Central memory CD8-positive, alpha-beta T cell (primary cell): ENCODE results near the gene CCT8.

ENCODE experiments used
- ATAC-seq: fragments of 150-1000 bp; cut with Tn5 transposase; replicated peaks from 2 replicates; pipeline ENCODE4 v1.10.0; 2022; ENCODE audit warnings: mild to moderate bottlenecking, moderate FRiP score, moderate number of reproducible peaks; ENCODE audit not compliant: poor library complexity, severe bottlenecking; ENCODE audit errors: extremely low read depth
- DNase-seq, 2 donors: peaks; one replicate each; pipeline ENCODE4 v3.0.0; 2021; ENCODE audit warnings: low spot score in 2 of 2
- H3K27ac Mint-ChIP-seq: one replicate; pipeline ENCODE4 v1.8.0; 2022; ENCODE audit warnings: low read depth, mild to moderate bottlenecking, moderate library complexity, mixed read lengths
- H3K27me3 Mint-ChIP-seq: one replicate; pipeline ENCODE4 v1.8.0; 2022; ENCODE audit warnings: mixed read lengths
- H3K36me3 Mint-ChIP-seq: one replicate; pipeline ENCODE4 v1.8.0; 2022; ENCODE audit warnings: mild to moderate bottlenecking, moderate library complexity, mixed read lengths; ENCODE audit not compliant: insufficient read depth
- H3K4me1 Mint-ChIP-seq: one replicate; pipeline ENCODE4 v1.8.0; 2022; ENCODE audit warnings: mixed read lengths
- H3K4me3 Mint-ChIP-seq: one replicate; pipeline ENCODE4 v1.8.0; 2022; ENCODE audit warnings: mild to moderate bottlenecking, moderate library complexity, mixed read lengths
- H3K9me3 Mint-ChIP-seq: one replicate; pipeline ENCODE4 v1.8.0; 2022; ENCODE audit warnings: mixed read lengths

The CCT8 gene

DNA sequence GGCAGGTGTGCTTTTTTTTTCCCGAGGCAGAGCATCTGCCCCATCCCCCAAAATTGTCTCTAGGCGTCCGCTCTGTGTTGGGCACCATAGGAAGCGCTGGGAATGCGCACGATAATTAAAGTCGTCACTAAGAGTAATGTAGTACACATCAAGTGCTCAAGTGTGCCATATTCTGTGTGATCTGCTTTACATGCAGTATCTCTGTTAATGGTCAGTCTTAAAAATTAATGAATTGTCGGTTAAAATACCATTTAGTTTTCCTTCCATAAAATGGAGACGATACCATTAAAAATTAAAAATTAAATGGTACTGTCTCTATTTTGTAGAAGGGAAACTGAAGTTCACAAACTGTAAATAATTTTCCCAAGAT lies 544 bp upstream of the CCT8 start:
- peaks cover 18% of the 10 kb centered on the region for H3K36me3 Mint-ChIP-seq

DNA sequence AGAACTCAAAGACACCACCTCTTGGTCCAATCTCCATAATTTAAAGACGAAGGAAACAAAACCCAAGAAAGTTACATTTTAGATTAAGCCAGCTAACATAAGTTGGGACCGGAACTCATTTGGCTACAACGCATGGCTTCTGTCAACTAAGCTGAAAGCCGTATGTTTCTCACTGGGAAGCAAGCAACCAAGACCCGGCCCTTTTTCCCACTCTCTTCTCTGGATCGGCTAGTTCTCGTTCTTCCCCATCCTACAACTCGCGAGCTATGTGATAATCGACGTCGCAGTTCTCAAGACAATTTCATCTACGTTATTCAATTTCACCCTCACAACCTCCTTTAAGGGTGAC lies 601 bp downstream of the CCT8 start:
- H3K36me3 Mint-ChIP-seq: peaks cover 26% of the 10 kb centered on the region
- no peaks in the 10 kb centered on the region for H3K9me3 Mint-ChIP-seq
- ATAC-seq (peak; percentile 5), DNase-seq (no peak)
- H3K4me1 Mint-ChIP-seq: peaks cover 27% of the 10 kb centered on the region
- peak overlapping the region; percentile 99 for H3K4me3 Mint-ChIP-seq
- H3K27me3 Mint-ChIP-seq: no peaks in the 10 kb centered on the region
- peak overlapping the region; percentile 99 for H3K27ac Mint-ChIP-seq

More for the DNA sequence above, 544 bp upstream of the CCT8 start:
- Mint-ChIP-seq H3K27ac (peak overlapping the region; percentile 99), H3K9me3 (no peaks in the 10 kb centered on the region), H3K4me1 (peaks cover 38% of the 10 kb centered on the region), H3K4me3 (peak overlapping the region; percentile 99), H3K27me3 (no peaks in the 10 kb centered on the region)
- DNase-seq: no peak
- ATAC-seq: peak; percentile 16

DNA sequence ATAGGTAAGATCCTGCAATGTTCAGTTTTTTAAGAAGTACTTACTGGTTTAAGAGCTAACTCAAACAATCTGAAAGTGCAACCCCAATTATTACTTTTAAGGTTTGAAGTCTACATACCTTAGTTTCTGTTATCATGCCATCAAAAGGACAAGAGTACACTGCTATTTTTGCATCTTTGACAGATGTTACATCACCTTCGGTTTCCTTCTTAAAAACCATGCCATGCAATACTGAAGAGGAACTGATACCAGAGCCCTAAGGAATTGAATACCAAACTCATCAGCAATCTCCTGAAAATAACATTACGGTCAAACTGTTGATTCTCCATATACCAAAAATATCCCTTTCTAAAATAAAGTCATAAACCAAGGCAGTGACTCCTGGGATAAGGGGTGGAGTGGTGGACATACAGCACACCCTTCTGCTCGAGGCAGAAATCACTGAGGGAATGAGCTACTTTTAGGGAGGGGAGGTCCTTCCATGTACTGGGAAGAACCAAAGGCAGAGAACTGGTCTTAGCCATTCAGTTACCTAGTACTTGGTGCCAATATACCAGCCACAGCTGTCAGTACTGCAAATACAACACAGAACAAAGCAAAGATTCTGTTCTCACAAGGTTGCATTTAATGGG lies 8.5 kb downstream of the CCT8 start:
- Mint-ChIP-seq H3K36me3 (peaks cover 83% of the 10 kb centered on the region), H3K27me3 (no peaks in the 10 kb centered on the region), H3K4me3 (no peak overlapping the region), H3K27ac (no peak overlapping the region), H3K4me1 (no peaks in the 10 kb centered on the region), H3K9me3 (no peaks in the 10 kb centered on the region)
- DNase-seq (no peak), ATAC-seq (no peak)

DNA sequence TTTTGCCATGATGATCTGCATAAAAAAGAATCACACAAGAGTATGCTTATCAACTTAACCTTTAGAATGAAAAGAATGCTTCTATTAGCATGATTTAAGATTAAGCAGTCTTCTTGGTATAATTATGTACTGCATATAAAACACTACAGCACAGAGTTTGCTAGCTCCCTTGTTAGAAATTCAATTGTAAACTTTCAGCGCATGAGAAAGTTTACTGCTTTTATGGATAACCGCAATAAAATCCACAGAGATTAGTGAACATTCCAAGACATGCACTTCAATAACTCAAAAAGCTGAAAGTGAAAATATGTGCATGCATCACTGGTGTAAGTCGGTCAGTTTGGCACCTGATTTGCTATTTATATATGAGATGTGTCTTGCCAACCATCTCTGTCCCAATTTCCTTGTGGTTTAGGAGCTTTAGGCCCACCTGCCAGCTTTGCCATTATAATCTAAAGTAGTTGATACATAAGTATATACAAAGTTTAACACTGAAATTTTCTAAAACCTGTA lies 16.9 kb downstream of the CCT8 start:
- Mint-ChIP-seq H3K9me3 (no peaks in the 10 kb centered on the region), H3K4me1 (no peaks in the 10 kb centered on the region), H3K36me3 (peaks cover 59% of the 10 kb centered on the region), H3K27ac (no peak overlapping the region), H3K4me3 (no peak overlapping the region), H3K27me3 (no peaks in the 10 kb centered on the region)
- no peak for ATAC-seq
- DNase-seq: no peak

DNA sequence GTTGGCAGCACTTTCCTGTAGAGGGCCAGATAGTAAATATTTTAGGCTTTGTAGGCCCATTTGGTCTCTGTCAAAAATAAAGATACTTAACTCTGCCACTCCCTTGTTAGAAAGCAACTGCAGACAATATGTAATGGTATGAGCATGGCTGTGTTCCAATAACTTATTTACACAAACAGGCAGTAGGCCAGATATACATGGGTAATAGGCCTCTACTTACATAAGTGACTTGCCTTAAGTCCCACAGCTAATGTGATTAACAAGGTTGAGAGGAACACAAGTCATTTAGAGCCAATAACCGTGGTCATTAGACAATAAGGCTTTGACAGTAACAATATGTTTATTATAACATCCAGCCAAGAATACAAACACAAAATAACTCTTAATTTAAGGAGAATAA lies 17.4 kb downstream of the CCT8 start:
- Mint-ChIP-seq H3K27me3 (no peaks in the 10 kb centered on the region), H3K27ac (no peak overlapping the region), H3K4me1 (no peaks in the 10 kb centered on the region), H3K9me3 (no peaks in the 10 kb centered on the region), H3K36me3 (peaks cover 53% of the 10 kb centered on the region), H3K4me3 (no peak overlapping the region)
- DNase-seq (no peak), ATAC-seq (no peak)

DNA sequence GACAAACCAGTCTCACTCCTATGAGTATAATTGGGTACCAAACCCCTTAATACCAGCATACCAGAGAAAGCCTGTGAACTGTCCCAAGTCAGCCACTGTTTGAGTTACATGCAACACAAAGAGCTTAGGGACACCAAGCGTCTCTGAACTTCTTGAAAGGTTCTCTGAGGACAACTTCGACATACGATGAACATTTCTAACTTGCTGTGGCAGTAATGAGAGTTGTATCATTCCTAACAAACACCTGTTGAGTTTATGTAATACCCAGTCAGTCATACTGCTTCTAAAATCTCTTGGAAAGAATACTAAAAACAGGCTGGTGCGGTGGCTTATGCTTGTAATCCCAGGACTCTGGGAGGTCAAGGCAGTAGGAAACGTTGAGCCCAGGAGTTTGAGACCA lies 18.4 kb downstream of the CCT8 start:
- H3K4me1 Mint-ChIP-seq: no peaks in the 10 kb centered on the region
- H3K4me3 Mint-ChIP-seq: no peak overlapping the region
- H3K27me3 Mint-ChIP-seq: no peaks in the 10 kb centered on the region
- H3K9me3 Mint-ChIP-seq: no peaks in the 10 kb centered on the region
- no peak overlapping the region for H3K27ac Mint-ChIP-seq
- DNase-seq (no peak), ATAC-seq (no peak)
- peaks cover 47% of the 10 kb centered on the region for H3K36me3 Mint-ChIP-seq

DNA sequence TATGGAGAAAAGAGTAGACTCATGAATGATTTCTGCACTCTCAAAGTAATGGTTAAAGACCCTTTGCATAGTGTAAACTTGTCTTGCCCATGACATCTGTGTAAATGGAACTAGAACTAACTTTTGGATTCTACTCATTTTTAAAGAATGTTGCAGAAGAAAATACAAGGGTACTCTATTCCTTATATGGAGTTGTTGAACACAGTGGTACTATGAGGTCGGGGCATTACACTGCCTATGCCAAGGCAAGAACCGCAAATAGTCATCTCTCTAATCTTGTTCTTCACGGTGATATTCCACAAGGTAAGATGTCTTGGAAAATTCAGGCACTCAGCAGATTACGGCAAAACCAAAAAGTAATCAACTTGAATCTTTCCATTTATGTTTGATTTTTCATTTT lies 19.8 kb downstream of the CCT8 start:
- Mint-ChIP-seq H3K27me3 (no peaks in the 10 kb centered on the region), H3K27ac (no peak overlapping the region)
- no peak for DNase-seq

DNA sequence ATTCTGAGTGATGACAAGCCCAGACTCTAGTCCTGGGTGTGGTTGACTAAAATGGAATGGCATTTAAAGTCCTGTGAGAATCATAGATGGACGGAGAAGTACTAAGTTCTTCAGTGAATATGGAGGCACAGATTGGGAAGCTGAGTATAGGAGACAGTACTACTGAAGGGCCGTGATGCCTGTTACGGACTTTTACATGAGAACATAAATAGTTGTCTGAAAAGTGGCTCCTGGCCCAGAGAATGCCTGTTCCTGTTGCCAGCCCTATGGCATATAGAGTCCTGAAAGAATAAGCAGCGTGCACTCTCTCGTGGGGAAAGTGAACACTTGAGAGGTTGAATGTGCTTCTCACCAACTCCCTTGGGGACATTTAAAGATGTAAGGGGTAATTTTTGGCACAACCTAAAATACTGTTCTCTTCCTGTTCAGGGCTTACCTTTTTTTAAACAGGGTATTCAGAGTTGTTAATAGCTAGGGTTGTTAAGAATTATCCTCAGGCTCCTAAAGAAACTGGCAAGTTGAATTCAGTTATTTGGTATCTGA lies 20.4 kb downstream of the CCT8 start:
- Mint-ChIP-seq H3K27me3 (no peaks in the 10 kb centered on the region), H3K27ac (no peak overlapping the region), H3K36me3 (peaks cover 49% of the 10 kb centered on the region), H3K9me3 (no peaks in the 10 kb centered on the region), H3K4me3 (no peak overlapping the region), H3K4me1 (no peaks in the 10 kb centered on the region)
- no peak for DNase-seq
- ATAC-seq: no peak

More for the DNA sequence above, 19.8 kb downstream of the CCT8 start:
- Mint-ChIP-seq H3K4me1 (no peaks in the 10 kb centered on the region), H3K4me3 (no peak overlapping the region), H3K9me3 (no peaks in the 10 kb centered on the region), H3K36me3 (peaks cover 52% of the 10 kb centered on the region)
- no peak for ATAC-seq

DNA sequence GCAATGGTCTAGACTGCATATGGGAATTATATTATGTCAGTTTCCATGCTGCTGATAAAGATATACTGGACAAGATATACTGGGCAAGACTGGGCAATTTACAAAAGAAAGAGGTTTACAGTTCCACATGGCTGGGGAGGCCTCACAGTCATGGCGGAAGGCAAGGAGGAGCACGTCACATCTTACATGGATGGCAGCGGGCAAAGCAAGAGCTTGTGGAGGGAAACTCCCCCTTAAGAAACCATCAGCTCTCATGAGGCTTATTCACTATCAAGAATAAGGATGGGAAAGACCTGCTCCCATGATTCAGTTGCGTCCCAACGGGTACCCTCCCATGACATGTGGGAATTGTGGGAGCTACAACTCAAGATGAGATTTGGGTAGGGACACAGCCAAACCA lies 21.2 kb downstream of the CCT8 start:
- H3K27me3 Mint-ChIP-seq: no peaks in the 10 kb centered on the region
- H3K9me3 Mint-ChIP-seq: no peaks in the 10 kb centered on the region
- H3K4me3 Mint-ChIP-seq: no peak overlapping the region
- no peak for ATAC-seq
- no peaks in the 10 kb centered on the region for H3K4me1 Mint-ChIP-seq
- H3K36me3 Mint-ChIP-seq: peaks cover 49% of the 10 kb centered on the region
- H3K27ac Mint-ChIP-seq: no peak overlapping the region
- DNase-seq: no peak

DNA sequence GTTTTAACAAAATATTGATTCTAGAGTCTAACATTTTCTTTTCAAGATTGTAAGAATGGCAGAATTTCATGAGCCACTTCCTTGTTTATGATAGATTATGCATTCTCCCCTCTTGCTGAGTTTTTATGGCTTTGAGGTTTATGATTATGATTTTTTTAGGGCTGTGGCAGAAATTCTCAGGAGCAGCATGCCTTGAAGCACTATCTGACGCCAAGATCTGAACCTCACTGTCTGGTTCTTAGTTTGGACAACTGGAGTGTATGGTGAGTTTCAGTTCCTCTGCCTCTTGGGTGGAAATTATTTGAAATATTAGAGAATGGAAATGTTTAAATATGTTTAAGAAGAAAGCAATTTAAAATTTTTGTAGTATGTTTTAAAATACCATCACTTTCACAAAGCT lies 38.8 kb downstream of the CCT8 start:
- ATAC-seq (no peak), DNase-seq (no peak)
- Mint-ChIP-seq H3K27ac (no peak overlapping the region), H3K4me1 (peaks cover 13% of the 10 kb centered on the region), H3K27me3 (no peaks in the 10 kb centered on the region), H3K9me3 (no peaks in the 10 kb centered on the region), H3K4me3 (no peak overlapping the region), H3K36me3 (peaks cover 83% of the 10 kb centered on the region)

DNA sequence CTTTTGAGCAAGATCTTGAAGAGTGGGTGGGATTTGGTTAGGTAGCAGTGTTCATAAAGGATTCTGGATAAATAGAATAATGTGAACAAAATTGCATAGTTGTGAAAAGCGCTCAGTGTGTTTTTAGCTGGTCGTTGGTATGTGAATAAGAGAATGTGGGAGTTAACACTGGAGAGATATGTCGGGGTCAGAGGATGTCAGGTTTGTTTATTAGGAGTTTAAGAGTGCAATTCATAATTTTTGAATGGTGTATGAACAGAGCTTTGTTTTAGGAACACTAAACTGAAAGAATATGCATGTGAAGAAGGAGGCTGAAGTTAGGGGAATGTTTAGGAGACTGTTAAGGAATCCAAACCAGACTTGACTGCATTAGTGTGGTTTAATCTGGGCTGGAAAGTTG lies 39.6 kb downstream of the CCT8 start:
- no peak for DNase-seq
- H3K36me3 Mint-ChIP-seq: peaks cover 85% of the 10 kb centered on the region
- H3K9me3 Mint-ChIP-seq: no peaks in the 10 kb centered on the region
- peaks cover 16% of the 10 kb centered on the region for H3K4me1 Mint-ChIP-seq
- no peak overlapping the region for H3K4me3 Mint-ChIP-seq
- ATAC-seq: no peak
- no peak overlapping the region for H3K27ac Mint-ChIP-seq
- no peaks in the 10 kb centered on the region for H3K27me3 Mint-ChIP-seq

DNA sequence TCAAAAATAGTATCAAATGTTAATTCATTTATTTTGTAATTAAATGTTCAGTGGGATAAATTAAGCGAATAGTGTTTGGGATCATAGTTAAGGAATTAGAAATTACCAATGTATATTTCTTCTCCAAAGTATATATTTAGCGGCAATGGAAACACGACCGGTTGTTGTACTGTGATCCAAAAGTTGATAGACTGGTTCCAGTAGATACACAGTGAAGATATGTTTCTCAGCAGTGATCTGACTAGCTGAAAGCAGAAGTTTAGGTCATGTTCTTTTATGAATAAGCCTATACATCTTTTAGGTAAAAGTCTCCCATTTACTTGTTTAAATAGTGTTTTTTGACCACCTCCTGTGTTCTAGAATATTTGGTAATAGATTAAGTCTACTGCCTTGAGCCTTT lies 40.1 kb downstream of the CCT8 start:
- no peak for ATAC-seq
- Mint-ChIP-seq H3K9me3 (no peaks in the 10 kb centered on the region), H3K36me3 (peaks cover 83% of the 10 kb centered on the region), H3K4me3 (no peak overlapping the region), H3K27me3 (no peaks in the 10 kb centered on the region), H3K4me1 (peaks cover 16% of the 10 kb centered on the region), H3K27ac (no peak overlapping the region)
- no peak for DNase-seq

DNA sequence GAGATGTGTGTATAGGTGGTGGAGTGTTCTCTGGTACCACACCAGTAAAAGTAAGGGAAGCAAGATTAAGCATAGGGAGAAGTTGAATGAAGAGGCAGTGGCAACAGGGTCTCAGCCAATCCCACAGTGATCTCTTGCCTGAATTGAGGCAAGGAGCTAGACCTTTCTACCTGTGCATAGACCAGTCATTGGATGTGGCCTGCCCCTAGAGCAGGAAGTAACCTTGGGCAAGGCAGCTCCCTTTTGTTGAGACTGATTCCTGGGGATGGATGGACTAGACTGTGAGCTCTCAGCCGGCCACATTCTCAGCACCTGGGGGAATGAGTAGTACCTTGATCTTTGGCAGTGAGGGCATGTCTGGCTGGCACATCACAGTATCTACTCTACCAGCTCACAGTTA lies 42.5 kb downstream of the CCT8 start:
- DNase-seq (no peak), ATAC-seq (no peak)
- Mint-ChIP-seq H3K36me3 (peaks cover 73% of the 10 kb centered on the region), H3K4me3 (no peak overlapping the region), H3K27ac (no peak overlapping the region), H3K9me3 (no peaks in the 10 kb centered on the region), H3K27me3 (no peaks in the 10 kb centered on the region), H3K4me1 (peaks cover 23% of the 10 kb centered on the region)
